Glomerular endothelial cell (primary cell): ENCODE measurements around the gene DTL. TPM values are rescaled to one million over a fixed set of nuclear protein-coding genes. Genes with fewer than 3 reads are reported as not detected.
A peak's percentile ranks its signal among the peaks of the same experiment; 100 is the strongest.
"Not testable (repeated sequence)": the region's sequence is repeated elsewhere in the genome, so short reads cannot be mapped to it uniquely, and the experiment has no call there.

Source experiments
- DNase-seq: peaks from one replicate; pipeline ENCODE4 v3.0.0-alpha.2; 2011; ENCODE audit warnings: low read depth, low spot score; ENCODE audit errors: extremely low read depth
- total RNA-seq: library from RNA; depleted of rRNA; stranded (reverse); fragments of >200 nt; gene quantifications from 2 replicates; pipeline ENCODE4 v1.2.3, GENCODE V29; 2015

The DTL gene, protein sequence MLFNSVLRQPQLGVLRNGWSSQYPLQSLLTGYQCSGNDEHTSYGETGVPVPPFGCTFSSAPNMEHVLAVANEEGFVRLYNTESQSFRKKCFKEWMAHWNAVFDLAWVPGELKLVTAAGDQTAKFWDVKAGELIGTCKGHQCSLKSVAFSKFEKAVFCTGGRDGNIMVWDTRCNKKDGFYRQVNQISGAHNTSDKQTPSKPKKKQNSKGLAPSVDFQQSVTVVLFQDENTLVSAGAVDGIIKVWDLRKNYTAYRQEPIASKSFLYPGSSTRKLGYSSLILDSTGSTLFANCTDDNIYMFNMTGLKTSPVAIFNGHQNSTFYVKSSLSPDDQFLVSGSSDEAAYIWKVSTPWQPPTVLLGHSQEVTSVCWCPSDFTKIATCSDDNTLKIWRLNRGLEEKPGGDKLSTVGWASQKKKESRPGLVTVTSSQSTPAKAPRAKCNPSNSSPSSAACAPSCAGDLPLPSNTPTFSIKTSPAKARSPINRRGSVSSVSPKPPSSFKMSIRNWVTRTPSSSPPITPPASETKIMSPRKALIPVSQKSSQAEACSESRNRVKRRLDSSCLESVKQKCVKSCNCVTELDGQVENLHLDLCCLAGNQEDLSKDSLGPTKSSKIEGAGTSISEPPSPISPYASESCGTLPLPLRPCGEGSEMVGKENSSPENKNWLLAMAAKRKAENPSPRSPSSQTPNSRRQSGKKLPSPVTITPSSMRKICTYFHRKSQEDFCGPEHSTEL
- 3.2 and 8.0 TPM in 2 replicates for total RNA-seq

DNA sequence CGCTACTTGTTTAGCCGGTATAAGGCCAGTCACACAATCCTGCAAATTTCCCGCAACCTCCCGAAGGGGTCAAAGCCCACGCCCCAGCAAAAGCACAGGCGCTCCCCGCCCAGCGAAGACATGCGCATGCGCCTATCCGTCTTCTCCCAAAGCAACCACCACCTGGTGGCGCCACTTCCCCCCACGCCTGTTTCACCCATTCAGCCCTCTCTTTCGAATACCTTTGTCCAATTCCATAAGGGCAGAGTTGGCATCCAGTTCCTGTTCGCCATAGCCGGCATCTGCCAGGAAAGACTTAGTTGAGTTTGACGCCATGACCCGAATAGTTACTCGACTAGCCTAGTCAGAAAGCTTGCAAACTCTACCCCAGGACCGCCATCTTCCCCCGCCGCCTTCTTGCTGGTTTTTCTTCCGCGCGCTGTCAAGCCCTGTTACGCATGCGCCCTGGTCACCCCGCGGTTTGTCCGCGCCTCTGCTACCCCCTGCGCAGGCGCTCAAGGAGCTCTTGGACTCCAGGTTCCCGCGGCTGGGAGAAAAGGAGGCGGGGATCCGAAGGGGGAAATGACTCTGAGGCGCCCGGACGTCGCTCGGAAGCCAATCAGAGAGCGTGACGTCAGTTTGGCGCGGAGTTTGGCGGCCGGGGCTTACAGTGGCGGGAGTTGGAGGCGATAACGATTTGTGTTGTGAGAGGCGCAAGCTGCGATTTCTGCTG is at the start of gene DTL, which contains the start of gene INTS7:
Gene DTL, plus strand, starts transcription at position 626 of the 712 bp plus-strand sequence. CDS start 143 bp downstream, outside the sequence.
Gene INTS7, minus strand, starts transcription at position 435 of the 712 bp plus-strand sequence. Its CDS starts 120 bp downstream, at position 315.
- DNase-seq = peak; percentile 94

- no peak for DNase-seq
Measured at GRCh38 chr1:211986628-211987254, 48.8 kb upstream of the DTL start.

GRCh38 chr1:211991695-211992094 is 43.9 kb upstream of the DTL start:
- DNase-seq = no peak

DNA sequence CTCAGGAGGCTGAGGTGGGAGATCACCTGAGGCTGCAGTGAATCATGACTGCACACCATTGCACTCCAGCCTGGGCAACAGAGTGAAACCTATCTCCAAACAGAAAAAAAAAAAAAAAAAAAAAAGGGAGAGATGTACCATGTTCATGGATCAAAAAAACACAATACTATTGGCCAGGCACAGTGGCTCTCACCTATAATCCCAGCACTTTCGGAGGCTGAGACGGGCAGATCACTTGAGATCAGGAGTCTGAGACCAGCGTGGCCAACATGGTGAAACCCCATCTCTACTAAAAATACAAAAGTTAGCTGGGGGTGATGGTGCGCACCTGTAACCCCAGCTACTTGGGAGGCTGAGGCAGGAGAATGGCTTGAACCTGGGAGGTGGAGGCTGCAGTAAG is 38.1 kb upstream of the DTL start:
- not testable (repeated sequence) for DNase-seq

GRCh38 chr1:212002536-212002935 is 33.0 kb upstream of the DTL start:
- DNase-seq = no peak

DNA sequence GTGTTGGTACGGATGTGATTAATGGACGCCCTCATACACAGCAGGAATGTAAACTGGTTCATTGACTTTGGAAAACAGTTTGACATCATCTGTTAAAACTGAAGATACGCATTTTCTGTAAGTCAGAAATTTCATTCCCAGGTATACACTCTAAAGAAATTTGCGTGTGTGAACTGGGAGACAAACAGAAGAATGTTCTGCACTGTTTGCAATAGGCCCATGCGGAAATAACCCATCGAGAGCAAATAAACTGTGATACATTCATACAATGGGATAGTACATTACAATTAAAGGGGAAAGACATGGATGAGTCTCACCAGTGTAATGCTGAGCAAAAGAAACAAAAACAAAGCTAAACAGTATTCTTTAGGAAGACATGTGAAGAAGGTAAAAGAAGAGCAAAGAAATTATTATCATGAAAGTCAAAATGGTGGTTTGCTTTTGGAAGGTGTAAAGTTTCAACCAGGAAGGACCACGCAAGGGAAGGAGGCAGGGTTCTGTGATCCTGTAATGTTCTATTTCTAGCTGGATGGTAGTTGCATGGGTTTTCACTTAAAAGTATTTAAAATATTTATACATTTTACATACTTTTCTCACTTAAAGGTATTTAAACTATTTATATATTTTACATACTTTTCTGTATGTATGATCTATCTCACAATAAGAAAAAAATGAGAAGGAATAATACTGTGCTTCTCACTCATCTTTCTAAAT is 30.5 kb upstream of the DTL start:
- no peak for DNase-seq

GRCh38 chr1:212007178-212007577 is 28.4 kb upstream of the DTL start:
- DNase-seq = no peak

DNA sequence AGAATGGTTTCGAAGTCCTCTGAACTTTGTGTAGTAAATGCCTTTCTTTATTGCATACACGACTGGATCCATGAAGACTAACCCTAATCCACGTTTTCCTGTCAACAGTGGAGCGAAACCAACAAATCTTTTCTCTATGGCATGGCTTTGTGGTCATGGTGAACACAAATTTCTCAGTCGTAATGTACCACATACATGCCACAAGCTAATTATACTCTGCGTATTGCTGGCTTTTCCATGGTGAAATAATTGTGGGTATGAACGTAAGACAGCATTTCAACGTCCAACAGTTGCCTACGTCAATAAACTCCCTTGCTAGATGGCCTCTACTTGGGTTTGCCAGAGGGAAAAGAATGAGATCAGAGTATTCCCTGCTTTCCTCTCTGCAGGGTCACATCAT is 27.7 kb upstream of the DTL start:
- DNase-seq = no peak

DNA sequence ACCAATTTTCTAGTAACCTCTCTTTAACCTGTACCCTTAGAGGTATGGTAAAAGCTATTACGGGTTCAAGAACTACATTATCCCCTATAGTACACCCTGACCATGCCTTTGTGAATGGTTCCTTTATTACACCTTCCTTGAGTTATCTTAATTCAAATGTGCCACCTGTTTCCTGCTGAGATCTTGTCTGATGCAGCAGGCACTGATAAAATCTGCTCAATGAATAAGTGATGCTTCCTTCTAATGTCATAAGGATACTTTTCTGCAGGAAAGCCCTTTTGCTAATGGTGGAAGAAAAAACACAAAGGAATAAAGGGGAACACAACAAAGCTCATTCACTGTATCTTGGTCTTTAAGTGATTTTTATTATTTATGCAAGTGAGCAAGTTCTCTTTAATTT is 26.0 kb upstream of the DTL start:
- no peak for DNase-seq

DNA sequence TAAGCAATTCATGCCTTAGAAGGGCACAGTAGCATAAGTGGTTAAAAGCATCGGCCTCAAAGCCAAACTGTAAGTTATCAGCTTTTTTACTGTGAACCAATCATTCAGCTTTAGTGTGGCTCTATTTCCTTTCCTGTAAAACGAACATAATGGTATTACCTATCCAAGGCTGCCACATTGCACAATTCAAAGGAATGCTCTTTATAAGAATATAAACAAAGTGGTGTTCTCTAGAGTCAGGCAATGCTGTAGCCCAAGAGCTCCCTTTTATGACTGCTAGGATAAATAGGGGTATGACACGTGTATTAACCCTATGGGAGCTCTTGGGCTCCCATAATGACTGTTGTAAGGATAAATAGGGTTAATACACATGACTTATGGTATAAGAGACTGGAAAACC is 25.5 kb upstream of the DTL start:
- no peak for DNase-seq

- no peak for DNase-seq
Measured at GRCh38 chr1:212012034-212012740, 23.4 kb upstream of the DTL start.

- DNase-seq = no peak
Measured at GRCh38 chr1:212013672-212014071, 21.9 kb upstream of the DTL start.

DNA sequence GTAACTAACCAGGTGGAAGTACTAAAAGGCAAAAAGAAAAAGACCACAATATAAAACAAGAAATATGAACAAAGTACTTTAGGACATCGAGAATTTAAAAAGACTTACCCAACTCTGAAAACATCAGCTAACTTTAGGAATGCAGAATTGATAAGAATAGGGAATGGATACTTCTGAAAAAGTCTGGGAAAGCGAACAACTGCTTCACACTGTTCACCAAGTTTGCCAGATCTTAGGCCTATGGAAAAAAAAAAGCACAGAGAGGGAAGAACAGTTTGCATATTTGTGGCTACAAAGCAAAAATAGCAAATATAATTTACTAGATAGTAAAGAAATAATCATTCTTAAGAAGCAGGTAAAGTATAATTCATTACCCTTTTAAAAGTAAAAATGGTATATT is 14.6 kb upstream of the DTL start:
- no peak for DNase-seq

DNA sequence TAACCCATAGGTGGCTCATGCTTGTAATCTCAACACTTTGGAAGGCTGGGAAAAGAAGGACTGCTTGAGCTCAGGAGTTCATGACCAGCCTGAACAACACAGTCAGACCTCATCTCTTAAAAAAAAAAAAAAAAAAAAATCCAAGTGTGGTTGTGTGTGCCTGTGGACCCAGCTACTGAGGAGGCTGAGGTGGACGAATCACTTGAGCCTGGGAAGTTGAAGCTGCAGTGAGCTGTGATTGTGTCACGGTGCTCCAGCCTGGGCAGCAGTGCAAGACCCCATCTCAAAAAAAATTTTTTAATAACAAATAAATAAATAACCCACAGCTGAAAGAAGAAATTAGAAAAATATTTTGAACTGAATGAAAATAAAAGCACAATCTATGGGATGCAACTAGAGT is 14.0 kb upstream of the DTL start:
- no peak for DNase-seq

GRCh38 chr1:212022908-212023307 is 12.6 kb upstream of the DTL start:
- DNase-seq = not testable (repeated sequence)

DNA sequence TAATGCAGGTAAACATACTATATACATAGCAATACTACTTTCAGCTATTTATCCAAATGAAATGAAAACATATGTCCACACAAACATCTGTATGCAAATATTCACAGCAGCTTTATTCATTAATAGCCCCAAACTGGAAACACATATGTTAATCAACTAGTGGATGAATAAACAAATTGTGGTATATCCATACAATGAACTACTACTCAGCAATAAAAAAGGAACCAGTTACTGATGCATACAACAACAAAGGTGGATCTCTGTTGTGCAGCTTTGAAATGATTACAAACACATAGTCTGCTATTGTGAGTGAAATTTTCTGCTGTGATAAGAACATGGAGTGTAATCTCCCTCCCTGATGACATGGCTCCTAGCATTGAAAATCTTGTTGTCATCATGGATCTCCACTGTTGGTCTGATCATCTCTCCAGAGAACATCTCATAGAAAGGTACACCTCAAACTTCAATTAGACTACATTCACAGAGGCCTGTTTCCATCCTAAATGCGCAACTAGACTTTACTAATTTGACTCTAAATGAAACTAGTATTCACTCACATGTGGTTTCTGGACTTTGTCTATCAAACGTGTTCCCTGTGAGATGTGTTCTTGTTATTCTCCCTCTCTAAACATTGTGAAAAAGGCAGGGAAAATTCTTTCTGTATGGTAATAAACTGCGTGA is 10.9 kb upstream of the DTL start:
- DNase-seq = no peak

DNA sequence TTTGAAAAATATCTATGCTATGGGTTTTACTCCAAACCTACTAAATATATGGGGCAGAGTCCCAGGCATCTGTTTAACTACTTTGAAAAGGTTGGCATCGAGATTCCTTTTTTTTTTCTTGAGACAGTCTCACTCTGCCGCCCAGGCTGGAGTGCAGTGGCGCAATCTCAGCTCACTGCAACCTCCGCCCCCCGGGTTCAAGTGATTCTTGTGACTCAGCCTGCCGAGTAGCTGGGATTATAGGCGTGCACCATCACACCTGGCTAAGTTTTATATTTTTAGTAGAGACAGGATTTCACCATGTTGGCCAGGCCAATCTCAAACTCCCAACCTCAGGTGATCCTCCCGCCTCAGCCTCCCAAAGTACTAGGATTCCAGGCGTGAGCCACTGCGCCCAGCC is 7.8 kb upstream of the DTL start:
- DNase-seq = not testable (repeated sequence)

DNA sequence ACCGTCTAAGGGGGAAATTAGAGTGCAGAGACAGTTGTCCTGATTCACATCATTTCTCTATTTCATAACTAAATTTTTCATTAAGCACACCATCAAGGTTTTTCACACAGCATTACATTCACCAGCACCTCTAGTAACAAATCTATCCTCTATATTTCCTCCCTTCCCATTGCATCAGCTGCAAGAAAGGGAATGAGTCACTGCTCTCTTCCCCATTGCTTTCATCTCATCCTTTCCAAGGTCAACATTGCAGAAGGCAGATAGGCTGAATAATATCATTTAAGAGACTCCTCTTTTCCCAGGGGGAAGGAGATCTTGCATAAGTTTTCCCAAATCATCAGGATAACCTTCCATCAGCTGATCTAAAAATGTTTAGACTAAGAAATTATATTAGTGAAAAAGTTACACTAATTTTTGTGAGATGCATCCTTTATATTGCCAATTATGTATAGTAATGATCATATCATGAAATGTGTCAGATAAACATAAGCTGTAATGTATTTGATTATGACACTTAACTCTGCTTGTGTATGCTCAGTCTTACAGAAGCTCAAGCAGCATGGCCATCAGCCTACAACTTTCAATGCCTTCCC is 4.5 kb upstream of the DTL start:
- no peak for DNase-seq
